PC-3 (cell line): Measurements from ENCODE around the gene IGSF21. TPM values are rescaled to one million over a fixed set of nuclear protein-coding genes. Genes with fewer than 3 reads are reported as not detected.

Experiments used
- ATAC-seq: fragments of 200-7000 bp; cut with Tn5 transposase; 2 replicates; pipeline ENCODE4 v1.9.1; 2020; ENCODE audit warnings: mild to moderate bottlenecking, moderate library complexity
- BruUV-seq: library from RNA; stranded (reverse); fragments of 400-500 nt; replicated peaks from 2 replicates; lab custom pipeline; 2021; lab: Mats Ljungman, UMichigan
- CTCF ChIA-PET: fragments of 300-600 bp; sonication (Branson Sonifier 250); formaldehyde crosslinking; loops from one replicate; lab custom pipeline; 2022; ENCODE audit warnings: antibody characterized with exemption; lab: Charles Lee
- POLR2A ChIA-PET: fragments of 300-600 bp; sonication (Branson Sonifier 250); formaldehyde crosslinking; loops from one replicate; lab custom pipeline; 2022; ENCODE audit warnings: antibody characterized with exemption; ENCODE audit not compliant: unreplicated experiment; lab: Charles Lee
- DNase-seq: peaks from one replicate; pipeline ENCODE4 v3.0.0-alpha.2; 2015
- H2AFZ ChIP-seq: fragments of 300-600 bp; sonication (generic); 2 replicates; pipeline ENCODE4 v1.6.0; 2016; ENCODE audit warnings: antibody characterized with exemption, low read length
- H3F3A ChIP-seq: fragments of 300-600 bp; sonication (generic); one replicate; pipeline ENCODE4 v1.6.0; 2017; ENCODE audit warnings: antibody characterized with exemption, low read length, control low read depth, mild to moderate bottlenecking; ENCODE audit not compliant: unreplicated experiment
- H3K27ac ChIP-seq: fragments of 300-600 bp; sonication (generic); 2 replicates; pipeline ENCODE4 v1.5.1; 2016; ENCODE audit warnings: mild to moderate bottlenecking, low read length
- H3K27me3 ChIP-seq: fragments of 300-600 bp; sonication (generic); 2 replicates; pipeline ENCODE4 v1.6.1; 2016; ENCODE audit warnings: low read length, mixed read lengths
- H3K36me3 ChIP-seq: fragments of 300-600 bp; sonication (generic); 2 replicates; pipeline ENCODE4 v1.6.1; 2016; ENCODE audit warnings: low read depth, mixed run types, low read length, mixed read lengths
- H3K4me1 ChIP-seq: fragments of 300-600 bp; sonication (generic); 2 replicates; pipeline ENCODE4 v1.5.1; 2016; ENCODE audit warnings: low read length; ENCODE audit not compliant: insufficient read depth
- H3K4me2 ChIP-seq: fragments of 300-600 bp; sonication (generic); 2 replicates; pipeline ENCODE4 v1.6.0; 2016; ENCODE audit warnings: low read length
- H3K4me3 ChIP-seq: fragments of 300-600 bp; sonication (generic); 2 replicates; pipeline ENCODE4 v1.5.1; 2016; ENCODE audit warnings: mild to moderate bottlenecking, low read length, mixed read lengths
- H3K79me2 ChIP-seq: fragments of 300-600 bp; sonication (generic); 2 replicates; pipeline ENCODE4 v1.6.1; 2017; ENCODE audit warnings: low read length, mixed read lengths
- H3K9ac ChIP-seq: fragments of 300-600 bp; sonication (generic); 2 replicates; pipeline ENCODE4 v1.6.0; 2016; ENCODE audit warnings: mild to moderate bottlenecking, low read length
- H3K9me2 ChIP-seq: fragments of 300-600 bp; sonication (generic); replicated peaks from 2 replicates; pipeline ENCODE4 v1.6.1; 2016; ENCODE audit warnings: mixed run types, low read length, mixed read lengths
- H3K9me3 ChIP-seq: fragments of 300-600 bp; sonication (generic); 2 replicates; pipeline ENCODE4 v1.6.1; 2016; ENCODE audit warnings: low read length, mixed read lengths
- H4K20me1 ChIP-seq: fragments of 300-600 bp; sonication (generic); 2 replicates; pipeline ENCODE4 v1.6.1; 2016; ENCODE audit warnings: low read length, mixed read lengths
- EZH2 ChIP-seq: fragments of 300-600 bp; sonication (generic); IDR thresholded peaks from one replicate; pipeline ENCODE4 v1.6.1; 2017; ENCODE audit warnings: antibody characterized with exemption, mild to moderate bottlenecking, low read length; ENCODE audit not compliant: unreplicated experiment
- EZH2phosphoT487 ChIP-seq: fragments of 300-600 bp; sonication (generic); IDR thresholded peaks from 2 replicates; pipeline ENCODE4 v1.6.1; 2018; ENCODE audit warnings: mild to moderate bottlenecking, antibody characterized with exemption, low read length, borderline replicate concordance
- intact Hi-C: fragments of 100-400 bp; cut with micrococcal nuclease; formaldehyde crosslinking; loops from 2 replicates; pipeline ENCODE4 v1.9.0; 2023
- total RNA-seq: library from RNA; depleted of rRNA; stranded (reverse); fragments of >200 nt; gene quantifications from 2 replicates; pipeline ENCODE4 v1.2.3, GENCODE V29; 2014
- TF ChIP-seq, protein P1 (sequence below): fragments of 300-600 bp; sonication (generic); conservative IDR thresholded peaks from 2 replicates; pipeline ENCODE4 v1.5.1; 2017; ENCODE audit warnings: antibody characterized with exemption, low read depth, mild to moderate bottlenecking, low read length

The IGSF21 gene
- total RNA-seq, 1 experiment from 2014 or later = not detected

DNA sequence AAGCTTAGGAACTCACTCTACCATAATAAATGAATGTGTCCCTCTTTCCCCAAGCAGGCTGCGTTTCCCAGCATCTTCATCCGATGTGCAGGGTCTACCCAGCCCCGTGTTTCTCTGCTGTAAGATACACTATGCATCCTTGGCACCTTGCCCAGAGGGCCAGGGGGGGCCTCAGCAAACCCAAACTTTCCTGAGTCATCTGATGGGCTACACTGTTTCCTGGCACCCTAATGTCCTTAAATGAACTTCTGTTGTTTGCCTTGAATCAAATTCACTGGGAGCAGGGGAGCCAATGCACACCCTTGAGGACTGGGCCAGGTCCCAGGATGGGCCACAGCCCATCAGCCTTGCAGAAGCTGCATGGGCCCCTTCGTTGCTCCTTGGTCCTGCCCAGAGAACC lies 145.5 kb downstream of the IGSF21 start:
- no TSS peak for BruUV-seq
- peaks cover 12% of the 10 kb centered on the region; the same call in 1 of the 2 replicates for H3K27me3 ChIP-seq
- H4K20me1 ChIP-seq = no peaks in the 10 kb centered on the region
- H3K36me3 ChIP-seq = no peaks in the 10 kb centered on the region
- H3K27ac ChIP-seq = no peak overlapping the region
- no peaks in the 10 kb centered on the region for H3K9me3 ChIP-seq
- CTCF ChIA-PET = no interaction called here
- intact Hi-C loops = no loop called here
- no peaks in the 10 kb centered on the region for H3K9me2 ChIP-seq
- H3K9ac ChIP-seq = no peak overlapping the region
- ATAC-seq (no peak), DNase-seq (no peak)
- POLR2A ChIA-PET = no interaction called here
- TF ChIP-seq EZH2phosphoT487 (no peak), EZH2 (no peak)
- TF ChIP-seq, protein P1, sequence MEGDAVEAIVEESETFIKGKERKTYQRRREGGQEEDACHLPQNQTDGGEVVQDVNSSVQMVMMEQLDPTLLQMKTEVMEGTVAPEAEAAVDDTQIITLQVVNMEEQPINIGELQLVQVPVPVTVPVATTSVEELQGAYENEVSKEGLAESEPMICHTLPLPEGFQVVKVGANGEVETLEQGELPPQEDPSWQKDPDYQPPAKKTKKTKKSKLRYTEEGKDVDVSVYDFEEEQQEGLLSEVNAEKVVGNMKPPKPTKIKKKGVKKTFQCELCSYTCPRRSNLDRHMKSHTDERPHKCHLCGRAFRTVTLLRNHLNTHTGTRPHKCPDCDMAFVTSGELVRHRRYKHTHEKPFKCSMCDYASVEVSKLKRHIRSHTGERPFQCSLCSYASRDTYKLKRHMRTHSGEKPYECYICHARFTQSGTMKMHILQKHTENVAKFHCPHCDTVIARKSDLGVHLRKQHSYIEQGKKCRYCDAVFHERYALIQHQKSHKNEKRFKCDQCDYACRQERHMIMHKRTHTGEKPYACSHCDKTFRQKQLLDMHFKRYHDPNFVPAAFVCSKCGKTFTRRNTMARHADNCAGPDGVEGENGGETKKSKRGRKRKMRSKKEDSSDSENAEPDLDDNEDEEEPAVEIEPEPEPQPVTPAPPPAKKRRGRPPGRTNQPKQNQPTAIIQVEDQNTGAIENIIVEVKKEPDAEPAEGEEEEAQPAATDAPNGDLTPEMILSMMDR = no peak
- no peaks in the 10 kb centered on the region for H3K4me1 ChIP-seq
- no peaks in the 10 kb centered on the region for H3K79me2 ChIP-seq
- H3K4me3 ChIP-seq = no peak overlapping the region
- H3F3A ChIP-seq = no peaks in the 10 kb centered on the region
- H3K4me2 ChIP-seq = no peak overlapping the region
- H2AFZ ChIP-seq = no peak overlapping the region

DNA sequence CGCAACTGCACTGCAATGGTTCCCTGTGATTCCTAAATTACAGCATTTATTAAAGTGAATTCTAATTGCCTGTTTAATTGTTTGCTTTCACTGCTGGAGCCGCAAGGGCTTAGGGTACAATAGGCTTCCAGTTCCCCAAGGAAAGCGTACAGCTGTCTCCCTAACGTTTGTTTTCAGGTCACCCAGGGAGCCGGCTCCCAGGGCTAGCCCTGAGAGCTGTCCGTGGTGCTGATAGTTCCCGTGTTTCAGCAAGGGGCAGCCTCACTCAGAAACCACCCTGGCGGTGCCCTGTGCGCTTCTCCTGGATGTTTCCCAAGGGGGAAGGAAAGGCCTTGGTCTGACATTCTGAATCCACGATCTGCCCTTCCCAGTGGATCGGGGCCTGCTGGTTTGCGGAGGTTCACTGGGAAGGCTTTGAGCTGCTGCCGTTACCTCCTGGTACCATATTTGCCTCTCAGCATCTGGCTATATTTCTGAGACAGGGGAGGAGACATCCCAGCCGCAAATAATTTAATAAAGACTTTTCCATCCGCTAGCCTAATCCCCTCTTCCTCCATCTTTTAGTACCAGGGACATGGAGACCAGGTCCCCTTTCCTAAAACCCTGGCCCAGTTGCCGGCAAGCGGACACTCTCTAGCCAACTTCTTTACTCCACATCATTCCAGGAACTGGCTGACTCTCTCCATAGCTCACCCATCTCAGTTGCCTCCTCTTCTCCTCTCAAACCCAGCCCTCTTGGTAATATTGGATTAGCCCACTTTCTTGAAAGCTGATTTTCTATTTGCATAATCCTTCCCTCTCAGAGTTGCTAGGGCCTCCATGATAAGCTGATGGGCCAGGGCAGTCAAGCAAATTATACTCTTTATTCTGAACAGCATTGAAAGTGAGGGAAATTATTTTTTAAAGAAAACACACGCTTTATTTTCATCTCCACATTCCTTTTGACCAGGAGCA lies 149.0 kb downstream of the IGSF21 start:
- no peak for ATAC-seq
- H3K36me3 ChIP-seq = no peaks in the 10 kb centered on the region
- POLR2A ChIA-PET = no interaction called here
- H3K27me3 ChIP-seq = peaks cover 1% of the 10 kb centered on the region; the same call in 1 of the 2 replicates
- peak; percentile 47 for DNase-seq
- no peaks in the 10 kb centered on the region for H3K9me3 ChIP-seq
- no peak overlapping the region for H2AFZ ChIP-seq
- no peak overlapping the region for H3K4me3 ChIP-seq
- no peaks in the 10 kb centered on the region for H3K4me1 ChIP-seq
- CTCF ChIA-PET = no interaction called here
- H3K79me2 ChIP-seq = no peaks in the 10 kb centered on the region
- H4K20me1 ChIP-seq = no peaks in the 10 kb centered on the region
- no TSS peak for BruUV-seq
- TF ChIP-seq, protein P1 = no peak
- no peak for TF ChIP-seq EZH2
- no peak for TF ChIP-seq EZH2phosphoT487
- H3K9ac ChIP-seq = no peak overlapping the region
- no peaks in the 10 kb centered on the region for H3K9me2 ChIP-seq
- H3K4me2 ChIP-seq = no peak overlapping the region
- H3F3A ChIP-seq = no peaks in the 10 kb centered on the region
- H3K27ac ChIP-seq = no peak overlapping the region
- intact Hi-C loops = no loop called here

DNA sequence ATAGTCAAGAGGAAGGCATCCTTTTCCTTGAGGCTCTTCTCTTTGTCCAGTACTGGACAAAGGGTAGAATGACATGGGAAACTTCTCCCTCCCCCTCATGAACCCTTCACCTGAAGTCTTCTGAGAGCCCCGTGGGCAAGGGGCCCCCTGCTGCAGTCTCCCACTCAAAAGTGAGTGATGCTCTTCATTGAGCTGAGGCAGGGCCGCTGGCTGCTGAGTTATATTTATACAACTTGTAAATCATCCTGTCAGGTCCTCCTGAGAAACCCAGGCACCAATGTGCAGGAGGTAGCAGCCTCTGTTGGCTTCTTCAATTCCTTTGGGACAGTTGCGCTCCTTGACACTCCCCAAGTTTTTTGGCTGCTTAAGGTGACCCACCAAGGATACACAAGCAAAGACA lies 150.2 kb downstream of the IGSF21 start:
- H3K9me2 ChIP-seq = no peaks in the 10 kb centered on the region
- BruUV-seq = no TSS peak
- H3K4me1 ChIP-seq = no peaks in the 10 kb centered on the region
- no peaks in the 10 kb centered on the region for H3K36me3 ChIP-seq
- no peaks in the 10 kb centered on the region for H3F3A ChIP-seq
- TF ChIP-seq, protein P1 = no peak
- TF ChIP-seq EZH2phosphoT487 (no peak), EZH2 (no peak)
- intact Hi-C loops = no loop called here
- no peaks in the 10 kb centered on the region for H3K79me2 ChIP-seq
- no peak for DNase-seq
- no peaks in the 10 kb centered on the region for H3K9me3 ChIP-seq
- H3K4me3 ChIP-seq = no peak overlapping the region
- H3K4me2 ChIP-seq = no peak overlapping the region
- H2AFZ ChIP-seq = no peak overlapping the region
- no peak for ATAC-seq
- H3K27me3 ChIP-seq = peaks cover 14% of the 10 kb centered on the region
- no peak overlapping the region for H3K9ac ChIP-seq
- no peak overlapping the region for H3K27ac ChIP-seq
- ChIA-PET POLR2A (no interaction called here), CTCF (no interaction called here)
- no peaks in the 10 kb centered on the region for H4K20me1 ChIP-seq
